Panc1 (cell line): ENCODE data around the gene SLC19A1. TPM values are rescaled to one million over a fixed set of nuclear protein-coding genes. Genes with fewer than 3 reads are reported as not detected.

Source experiments
- ATAC-seq: fragments of 200-7000 bp; cut with Tn5 transposase; 2 replicates; pipeline ENCODE4 v1.9.1; 2020; ENCODE audit warnings: mild to moderate bottlenecking, moderate library complexity
- BruUV-seq: library from RNA; stranded (reverse); fragments of 400-500 nt; replicated peaks from 2 replicates; lab custom pipeline; 2021; lab: Mats Ljungman, UMichigan
- CTCF ChIA-PET: fragments of 300-600 bp; sonication (Branson Sonifier 250); formaldehyde crosslinking; loops from one replicate; lab custom pipeline; 2022; ENCODE audit warnings: antibody characterized with exemption; lab: Charles Lee
- POLR2A ChIA-PET: fragments of 300-600 bp; sonication (Branson Sonifier 250); formaldehyde crosslinking; loops from one replicate; lab custom pipeline; 2022; ENCODE audit warnings: antibody characterized with exemption; lab: Charles Lee
- DNase-seq: peaks from one replicate; pipeline ENCODE4 v3.0.0-alpha.2; 2010; ENCODE audit warnings: low read depth, low spot score
- H3K27ac ChIP-seq: 2 replicates; pipeline ENCODE4 v1.5.1; 2011; ENCODE audit warnings: mild to moderate bottlenecking, low read length, inconsistent platforms
- H3K27me3 ChIP-seq: fragments of 200-500 bp; sonication (Bioruptor generic); 2 replicates; pipeline ENCODE4 v1.6.0; 2014; ENCODE audit warnings: low read length, inconsistent platforms; ENCODE audit not compliant: control insufficient read depth, insufficient read depth
- H3K36me3 ChIP-seq: fragments of 200-500 bp; sonication (Bioruptor generic); 2 replicates; pipeline ENCODE4 v1.5.1; 2014; ENCODE audit warnings: inconsistent platforms, mild to moderate bottlenecking, low read length, moderate library complexity; ENCODE audit not compliant: control insufficient read depth, insufficient read depth
- H3K4me1 ChIP-seq: 2 replicates; pipeline ENCODE4 v1.5.1; 2011; ENCODE audit warnings: inconsistent platforms, mild to moderate bottlenecking, low read length, moderate library complexity; ENCODE audit not compliant: control insufficient read depth, insufficient read depth
- H3K4me3 ChIP-seq, 2 experiments: 2 replicates each; pipeline ENCODE4 v1.5.1; 2011 to 2012; ENCODE audit warnings: low read depth in 2 of 2, low read length in 2 of 2, mild to moderate bottlenecking in 2 of 2, inconsistent platforms in 1 of 2, moderate library complexity in 1 of 2
- H3K9me3 ChIP-seq: fragments of 200-500 bp; sonication (Bioruptor generic); 2 replicates; pipeline ENCODE4 v1.5.1; 2014; ENCODE audit warnings: low read depth, mild to moderate bottlenecking, inconsistent platforms, low read length, moderate library complexity; ENCODE audit not compliant: control insufficient read depth, insufficient read depth
- CTCF ChIP-seq: fragments of 450-650 bp; IDR thresholded peaks from 2 replicates; pipeline ENCODE4 v1.5.1; 2017; ENCODE audit warnings: mild to moderate bottlenecking
- POLR2AphosphoS5 ChIP-seq: IDR thresholded peaks from 2 replicates; pipeline ENCODE4 v1.6.1; 2012; ENCODE audit warnings: mild to moderate bottlenecking, low read depth, low read length, moderate library complexity
- REST ChIP-seq, 2 experiments: IDR thresholded peaks; 2 replicates each; pipeline ENCODE4 v1.6.1; 2011 to 2012; ENCODE audit warnings: low read depth in 2 of 2, control low read depth in 1 of 2, low read length in 1 of 2, mild to moderate bottlenecking in 1 of 2, moderate library complexity in 1 of 2; ENCODE audit not compliant: insufficient read depth in 1 of 2
- SIN3A ChIP-seq: IDR thresholded peaks from 2 replicates; pipeline ENCODE4 v1.6.1; 2012; ENCODE audit warnings: low read depth, mild to moderate bottlenecking, low read length, moderate library complexity, borderline replicate concordance; ENCODE audit not compliant: insufficient read depth
- TCF7L2 ChIP-seq: IDR thresholded peaks from 2 replicates; pipeline ENCODE4 v1.6.1; 2011; ENCODE audit warnings: mild to moderate bottlenecking, low read depth, low read length, inconsistent platforms
- in situ Hi-C: cut with HindIII; loops from 2 replicates; pipeline ENCODE4 v1.10.0; 2016; ENCODE audit warnings: low sequenced_read_pairs, low pct_unique_long_range_greater_than_20kb
- intact Hi-C: fragments of 100-400 bp; cut with micrococcal nuclease; formaldehyde crosslinking; loops from one replicate; pipeline ENCODE4 v1.10.0; 2022; ENCODE audit not compliant: unreplicated experiment
- total RNA-seq: library from RNA; stranded (reverse); gene quantifications from one replicate; pipeline ENCODE4 v1.2.1, GENCODE V29; 2021; ENCODE audit not compliant: unreplicated experiment

The SLC19A1 gene
- total RNA-seq, 1 experiment from 2014 or later = 24.5 TPM

- no peaks in the 10 kb centered on the region for H3K9me3 ChIP-seq
- peaks cover 6% of the 10 kb centered on the region for H3K4me1 ChIP-seq
- no TSS peak for BruUV-seq
- no peak overlapping the region for H3K27ac ChIP-seq
- no peaks in the 10 kb centered on the region for H3K27me3 ChIP-seq
- no peaks in the 10 kb centered on the region for H3K36me3 ChIP-seq
- no peak overlapping the region for H3K4me3 ChIP-seq
- ChIA-PET POLR2A (no interaction called here), CTCF (no interaction called here)
- in situ Hi-C loops (no loop called here), intact Hi-C loops (no loop called here)
- ATAC-seq (no peak), DNase-seq (no peak)
- no peak for TF ChIP-seq CTCF
- no peak for TF ChIP-seq POLR2AphosphoS5
- no peak for TF ChIP-seq TCF7L2
- no peak for TF ChIP-seq REST (IDR thresholded peaks at IDR 0.05; ENCODE audit: insufficient read depth in 1 of 2, low read depth in 2 of 2, low read length in 1 of 2)
- no peak for TF ChIP-seq SIN3A
Measured at GRCh38 chr21:45550522-45551210, 8.4 kb upstream of the SLC19A1 start.

- Histone ChIP-seq H3K27ac (no peak overlapping the region), H3K4me3 (no peak overlapping the region), H3K27me3 (no peaks in the 10 kb centered on the region), H3K36me3 (no peaks in the 10 kb centered on the region), H3K9me3 (no peaks in the 10 kb centered on the region), H3K4me1 (peaks cover 6% of the 10 kb centered on the region)
- CTCF ChIA-PET = no interaction called here
- POLR2A ChIA-PET = no interaction called here
- DNase-seq (no peak), ATAC-seq (no peak)
- intact Hi-C loops = no loop called here
- no TSS peak for BruUV-seq
- TF ChIP-seq REST (IDR thresholded peaks at IDR 0.05; ENCODE audit: insufficient read depth in 1 of 2, low read depth in 2 of 2, low read length in 1 of 2) (no peak), POLR2AphosphoS5 (no peak), CTCF (no peak; the same call in 1 of the 2 replicates), TCF7L2 (no peak)
- in situ Hi-C loops = no loop called here
Measured at GRCh38 chr21:45549626-45550463, 7.6 kb upstream of the SLC19A1 start.
